Suprapubic skin (tissue), 4 donors: ENCODE measurements around the gene SYNPO2.

Experiments
- POLR2A ChIP-seq, 2 donors: fragments of 450-650 bp; IDR thresholded peaks; one replicate each; pipeline ENCODE4 v1.6.1; 2017; ENCODE audit warnings: antibody characterized with exemption in 2 of 2, mild to moderate bottlenecking in 2 of 2, moderate library complexity in 2 of 2
- POLR2AphosphoS5 ChIP-seq, 3 donors: sonication (generic); formaldehyde crosslinking; IDR thresholded peaks; one replicate each; pipeline ENCODE4 v1.6.1; 2017; ENCODE audit warnings: antibody characterized with exemption in 3 of 3
- TF ChIP-seq, protein P1 (sequence below), 2 donors: fragments of 200-600 bp in 1 of 2; fragments of 450-650 bp in 1 of 2; sonication (generic) in 1 of 2; IDR thresholded peaks; one replicate each; pipeline ENCODE4 v1.5.1; 2016 to 2019; ENCODE audit warnings: antibody characterized with exemption in 2 of 2, mild to moderate bottlenecking in 1 of 2, moderate library complexity in 1 of 2

DNA sequence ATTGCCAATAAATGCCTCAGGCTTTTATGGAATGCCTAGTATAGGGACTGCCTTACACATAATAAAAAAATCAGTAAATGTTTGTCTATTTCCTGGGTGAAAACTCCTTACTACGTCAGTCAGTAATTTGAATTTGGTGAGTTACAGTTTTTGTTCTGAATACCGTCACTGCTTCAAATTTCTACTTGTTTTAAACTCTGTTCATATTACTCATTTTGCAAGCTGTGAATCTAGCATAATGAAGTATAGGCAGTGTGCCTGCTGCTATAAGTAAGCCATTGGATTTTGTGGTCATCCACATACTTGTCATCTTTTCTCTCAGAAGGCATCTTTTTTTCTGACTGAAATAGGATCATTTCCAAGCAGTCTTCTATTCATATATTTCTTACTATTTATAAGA, 43.1 kb downstream of the SYNPO2 start:
- TF ChIP-seq, protein P1, sequence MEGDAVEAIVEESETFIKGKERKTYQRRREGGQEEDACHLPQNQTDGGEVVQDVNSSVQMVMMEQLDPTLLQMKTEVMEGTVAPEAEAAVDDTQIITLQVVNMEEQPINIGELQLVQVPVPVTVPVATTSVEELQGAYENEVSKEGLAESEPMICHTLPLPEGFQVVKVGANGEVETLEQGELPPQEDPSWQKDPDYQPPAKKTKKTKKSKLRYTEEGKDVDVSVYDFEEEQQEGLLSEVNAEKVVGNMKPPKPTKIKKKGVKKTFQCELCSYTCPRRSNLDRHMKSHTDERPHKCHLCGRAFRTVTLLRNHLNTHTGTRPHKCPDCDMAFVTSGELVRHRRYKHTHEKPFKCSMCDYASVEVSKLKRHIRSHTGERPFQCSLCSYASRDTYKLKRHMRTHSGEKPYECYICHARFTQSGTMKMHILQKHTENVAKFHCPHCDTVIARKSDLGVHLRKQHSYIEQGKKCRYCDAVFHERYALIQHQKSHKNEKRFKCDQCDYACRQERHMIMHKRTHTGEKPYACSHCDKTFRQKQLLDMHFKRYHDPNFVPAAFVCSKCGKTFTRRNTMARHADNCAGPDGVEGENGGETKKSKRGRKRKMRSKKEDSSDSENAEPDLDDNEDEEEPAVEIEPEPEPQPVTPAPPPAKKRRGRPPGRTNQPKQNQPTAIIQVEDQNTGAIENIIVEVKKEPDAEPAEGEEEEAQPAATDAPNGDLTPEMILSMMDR (IDR thresholded peaks at IDR 0.05), result no peak
- no peak for TF ChIP-seq POLR2A (IDR thresholded peaks at IDR 0.05)
- TF ChIP-seq POLR2AphosphoS5 (IDR thresholded peaks at IDR 0.05), result no peak
